GM21737 (cell line): ENCODE measurements around the gene RTL1.

Experiments
- ATAC-seq: cut with Tn5 transposase; IDR thresholded peaks from one replicate; pipeline ENCODE4 v1.9.1; 2021; ENCODE audit warnings: mild to moderate bottlenecking, moderate library complexity; ENCODE audit not compliant: unreplicated experiment

RTL1 gene

DNA sequence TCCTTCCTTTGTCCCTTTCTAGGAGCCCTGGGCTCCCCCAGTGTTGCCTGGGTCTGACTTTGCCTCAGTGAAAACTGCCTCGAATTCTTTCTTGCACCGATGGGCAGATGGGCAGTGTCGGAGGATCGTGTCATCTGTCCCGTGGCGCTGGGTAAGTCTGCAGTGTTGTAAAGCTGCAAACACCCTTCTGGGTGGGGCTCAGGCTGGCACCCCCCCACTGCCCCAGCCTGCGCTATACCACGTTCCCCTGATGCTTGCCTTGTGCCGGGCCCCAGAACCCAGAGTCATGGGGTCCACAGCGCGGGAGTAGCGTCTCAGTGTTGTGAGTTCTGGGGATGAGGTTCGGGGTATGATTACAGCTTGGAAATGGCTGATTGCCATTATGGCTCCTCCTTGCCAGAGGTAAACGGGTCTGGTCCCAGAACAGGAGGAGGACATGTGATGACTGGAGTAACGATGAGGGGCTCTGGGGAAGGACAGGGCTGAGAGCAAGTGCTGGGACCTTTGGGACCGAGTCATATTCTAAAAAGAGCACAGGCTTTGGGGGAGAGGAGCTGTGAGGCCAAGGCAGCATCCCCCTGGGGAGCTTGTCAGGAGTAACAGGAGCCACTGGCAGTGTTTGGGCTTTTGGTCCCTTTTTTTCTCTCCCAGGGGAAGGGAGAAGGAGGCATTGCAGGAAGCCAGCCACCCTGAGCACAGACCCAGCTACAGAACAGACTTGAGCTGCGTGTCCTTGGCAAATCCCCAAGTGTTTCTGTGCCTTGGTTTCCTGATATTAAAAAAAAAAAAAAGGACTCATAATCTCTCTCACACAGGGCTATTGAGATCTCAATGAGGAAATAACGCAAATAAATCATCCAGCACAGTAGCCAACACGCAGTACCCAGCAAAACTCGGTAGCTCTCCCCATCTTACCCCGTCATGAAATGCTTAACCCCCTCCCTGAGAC lies 4.3 kb downstream of the RTL1 start:
- no peak for ATAC-seq

DNA sequence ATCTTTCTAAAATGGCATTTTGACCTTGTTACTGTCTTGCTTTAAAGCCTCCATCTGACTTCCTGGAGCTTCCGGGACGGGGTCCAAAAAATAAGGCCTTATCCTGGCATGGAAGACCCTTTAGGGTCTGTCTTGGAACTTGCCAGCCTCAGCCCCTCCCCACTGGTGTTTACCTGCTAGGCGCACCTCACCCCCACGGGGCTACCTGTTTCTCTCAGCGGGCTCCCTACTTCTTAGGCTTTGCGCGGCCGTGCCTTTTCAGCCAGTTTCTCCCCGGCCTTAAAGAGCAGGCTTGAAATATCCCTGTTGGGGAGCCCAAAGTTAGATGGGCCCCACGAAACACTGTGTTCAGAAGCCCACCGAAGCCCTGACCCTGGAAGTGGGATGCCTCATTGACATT lies 5.1 kb downstream of the RTL1 start:
- ATAC-seq, result no peak

DNA sequence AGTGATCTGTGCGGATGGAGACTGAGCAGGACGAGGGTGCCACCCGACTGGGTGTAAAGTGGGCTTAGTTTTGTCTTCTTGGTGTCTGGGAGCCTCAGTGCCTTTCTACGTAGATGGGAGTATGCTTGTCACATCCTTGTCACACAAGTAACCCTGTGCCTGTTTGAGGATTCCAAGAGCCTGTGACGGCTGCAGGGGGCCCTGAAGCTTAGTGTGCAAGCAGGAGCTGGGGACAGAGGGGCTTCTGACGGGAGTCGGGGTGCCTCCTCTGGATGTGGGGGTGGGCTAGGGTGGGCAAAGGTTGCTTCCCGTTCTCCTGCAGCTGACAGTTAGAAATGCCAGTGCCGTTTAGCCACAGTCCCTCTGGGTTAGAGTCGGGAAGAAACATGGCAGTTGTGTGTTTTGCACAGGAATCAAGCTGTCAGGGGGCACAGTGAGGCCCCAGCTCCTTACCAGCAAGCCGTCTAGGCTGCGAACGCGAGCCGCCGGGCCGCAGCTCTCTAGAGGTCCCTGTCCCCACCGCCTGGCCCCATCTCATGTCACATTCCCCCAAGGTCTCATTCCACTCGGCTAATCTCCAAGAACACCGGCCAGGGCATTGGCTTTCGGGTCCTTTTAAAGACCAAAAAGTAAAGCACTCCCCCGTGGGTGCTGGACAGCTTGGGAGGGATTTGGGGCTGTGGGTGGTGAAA lies 7.0 kb downstream of the RTL1 start:
- ATAC-seq, result no peak

DNA sequence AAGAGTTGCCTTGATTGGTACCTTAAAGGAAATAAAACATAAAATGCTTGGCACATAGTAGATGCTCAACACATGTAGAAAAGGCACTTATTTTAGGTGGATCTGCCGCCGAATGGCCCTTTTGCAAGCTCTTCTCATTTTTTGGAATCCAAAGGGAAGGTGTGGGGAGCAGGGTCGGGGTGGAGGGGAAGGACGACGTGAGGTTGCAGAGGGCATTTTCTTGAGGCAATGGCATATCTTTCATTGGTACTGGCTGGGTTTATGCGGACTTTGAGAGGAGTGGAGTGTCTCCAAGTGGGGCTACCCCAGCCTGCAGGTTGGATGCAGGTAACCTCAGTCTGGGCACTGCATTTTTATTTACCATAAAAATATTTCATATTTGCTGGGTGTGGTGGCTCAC lies 8.1 kb downstream of the RTL1 start:
- ATAC-seq, result no peak

DNA sequence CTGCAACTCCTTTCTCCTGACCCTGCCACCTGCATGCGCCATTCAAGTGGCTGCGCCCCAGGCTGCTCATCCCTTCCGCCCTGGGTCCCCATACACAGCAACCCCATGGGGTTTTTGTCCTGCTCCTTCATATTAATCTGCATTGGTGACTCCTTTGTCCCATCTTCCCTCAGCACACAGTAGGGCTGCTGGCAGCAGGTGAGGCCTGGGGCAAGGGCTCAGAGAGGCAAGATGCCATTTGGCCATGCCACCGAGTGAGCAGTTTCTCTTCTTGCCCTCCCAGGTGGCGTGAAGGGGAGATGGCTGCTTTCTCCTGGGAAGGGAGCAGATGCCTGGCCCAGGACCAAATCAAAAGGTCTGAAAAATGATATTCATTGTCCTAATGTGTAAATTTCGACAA lies 9.1 kb downstream of the RTL1 start:
- ATAC-seq, result no peak

DNA sequence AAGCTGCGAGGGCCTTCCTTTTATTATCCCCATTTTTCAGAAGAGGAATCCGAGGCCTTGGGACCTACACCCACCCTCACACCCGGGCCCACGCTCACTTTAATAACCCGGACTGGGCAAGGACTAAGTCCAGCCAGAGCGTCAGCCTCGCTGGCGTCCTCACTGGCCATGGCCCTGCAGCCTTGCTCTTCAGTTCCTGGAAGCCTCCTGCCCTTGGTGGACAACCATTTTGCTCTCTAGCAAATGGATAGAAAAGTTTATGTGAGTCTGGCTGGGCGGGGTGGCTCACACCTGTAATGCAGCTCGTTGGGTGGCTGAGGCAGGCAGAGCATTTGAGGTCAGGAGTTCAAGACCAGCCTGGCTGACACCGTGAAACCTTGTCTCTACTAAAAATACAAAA lies 9.8 kb downstream of the RTL1 start:
- no peak for ATAC-seq

DNA sequence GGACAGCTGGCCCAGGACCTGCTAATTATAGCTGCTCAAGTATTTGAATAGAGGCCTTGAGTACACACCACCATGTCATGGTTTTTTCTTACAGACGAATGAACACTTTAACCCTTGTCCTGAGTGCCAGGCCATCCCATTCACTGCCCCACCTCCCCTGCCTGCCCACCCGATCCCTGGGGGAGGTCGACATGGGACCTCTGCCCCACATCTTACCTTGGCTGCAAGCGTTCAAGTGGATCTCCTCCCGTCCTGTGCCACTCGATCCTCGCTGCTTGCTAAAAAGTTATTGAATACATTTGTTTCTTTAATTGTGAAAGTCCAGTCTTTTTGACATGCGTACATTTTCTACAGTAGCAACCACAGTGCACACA lies 10.3 kb downstream of the RTL1 start:
- no peak for ATAC-seq

DNA sequence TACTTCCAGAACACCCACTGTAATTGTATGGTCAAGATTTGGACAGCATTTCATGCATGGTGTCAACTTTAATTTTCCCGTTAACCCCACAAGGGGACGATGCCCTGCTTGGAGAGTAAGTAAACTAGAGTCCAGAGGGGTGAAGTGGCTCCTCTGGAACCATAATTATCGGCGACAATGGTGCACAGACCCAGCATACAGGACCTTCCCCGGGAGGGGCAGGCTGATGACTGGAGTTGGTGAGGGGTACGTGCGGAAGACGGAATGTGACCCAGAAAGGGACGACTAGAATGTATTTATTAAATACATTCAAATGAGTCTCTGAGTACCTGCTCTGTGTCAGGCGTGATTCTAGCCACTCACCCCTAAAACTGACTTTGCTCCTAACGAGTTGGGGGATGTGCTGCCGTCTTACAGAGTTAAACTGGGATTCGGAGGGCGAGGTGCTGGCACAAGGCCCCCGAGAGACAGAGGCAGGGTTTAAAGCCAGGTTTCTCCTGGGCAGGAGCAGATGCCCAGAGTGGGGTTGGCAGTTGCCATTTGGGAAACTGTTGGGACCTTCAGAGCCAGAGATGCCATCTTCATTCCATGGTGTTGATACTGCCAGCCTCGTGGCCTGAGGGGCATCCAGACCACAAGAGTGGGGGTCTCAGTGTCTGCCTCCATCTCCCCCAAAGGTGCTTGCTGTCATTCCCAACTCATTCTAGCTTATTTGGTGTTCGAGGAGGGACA lies 10.9 kb downstream of the RTL1 start:
- ATAC-seq, result no peak

DNA sequence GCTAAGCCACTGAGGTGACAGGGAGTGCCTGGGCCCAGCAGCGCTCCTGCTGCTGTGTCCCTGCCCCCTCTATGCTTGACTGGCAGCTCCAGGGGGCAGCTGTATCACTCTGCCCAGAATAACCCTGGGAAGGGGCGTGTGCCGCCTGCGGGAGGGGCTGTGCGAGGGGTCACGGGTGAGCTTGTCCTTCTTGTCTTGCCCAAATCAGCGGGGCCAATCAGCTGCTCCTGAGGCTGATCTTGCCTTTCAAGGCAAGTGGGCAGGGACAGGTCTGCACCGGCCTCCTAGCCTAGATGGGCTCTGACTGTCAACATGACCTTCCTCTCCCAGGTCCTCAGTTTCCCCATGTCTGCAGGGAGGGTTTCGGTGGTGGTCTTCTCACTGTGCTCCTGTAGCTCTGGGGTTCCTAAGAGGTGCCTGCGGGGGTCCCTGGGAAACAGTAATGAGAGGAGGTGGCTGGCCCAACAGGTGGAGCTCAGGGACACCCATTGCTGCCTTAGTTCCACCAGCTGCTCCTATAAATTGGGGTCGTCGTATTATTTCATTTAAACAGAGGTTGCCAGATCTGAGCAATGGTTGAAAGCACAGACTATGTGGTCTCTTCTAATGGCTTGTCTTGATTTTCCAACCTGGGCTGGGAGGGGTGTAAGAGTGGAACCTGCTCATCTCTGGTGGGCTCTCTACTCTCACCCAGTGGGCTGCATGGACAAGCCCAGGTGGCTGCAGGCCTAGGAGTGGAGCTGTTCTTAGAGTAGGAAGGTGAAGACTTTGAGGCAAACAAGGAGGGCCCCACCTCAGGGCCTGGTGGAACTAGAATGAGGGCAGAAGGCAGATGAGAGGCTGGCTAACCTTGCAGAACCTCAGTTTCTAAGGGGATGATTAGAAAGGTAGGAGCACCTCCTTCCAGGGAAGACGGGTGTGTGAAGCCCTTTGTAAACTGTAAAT lies 11.7 kb downstream of the RTL1 start:
- ATAC-seq, result no peak

DNA sequence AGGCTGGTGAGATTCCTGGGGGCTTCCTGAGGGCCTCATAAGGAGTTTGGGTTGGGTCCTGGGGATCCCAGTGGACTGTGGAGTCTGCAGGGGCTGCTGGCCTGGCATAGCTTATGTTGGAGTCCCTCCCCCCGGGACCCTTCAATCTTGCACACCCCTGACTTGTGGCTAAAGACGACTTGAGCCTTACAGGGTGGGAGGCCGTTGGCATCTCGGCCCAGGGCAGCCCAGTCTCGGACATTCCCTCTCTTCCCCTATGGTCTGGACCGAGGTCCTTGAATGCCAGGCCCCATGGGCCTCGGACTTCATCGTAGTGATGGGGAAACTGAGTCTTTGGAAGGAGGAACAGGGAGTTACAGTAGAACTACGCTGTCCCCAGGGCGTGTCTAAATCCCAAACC lies 12.5 kb downstream of the RTL1 start:
- no peak for ATAC-seq

DNA sequence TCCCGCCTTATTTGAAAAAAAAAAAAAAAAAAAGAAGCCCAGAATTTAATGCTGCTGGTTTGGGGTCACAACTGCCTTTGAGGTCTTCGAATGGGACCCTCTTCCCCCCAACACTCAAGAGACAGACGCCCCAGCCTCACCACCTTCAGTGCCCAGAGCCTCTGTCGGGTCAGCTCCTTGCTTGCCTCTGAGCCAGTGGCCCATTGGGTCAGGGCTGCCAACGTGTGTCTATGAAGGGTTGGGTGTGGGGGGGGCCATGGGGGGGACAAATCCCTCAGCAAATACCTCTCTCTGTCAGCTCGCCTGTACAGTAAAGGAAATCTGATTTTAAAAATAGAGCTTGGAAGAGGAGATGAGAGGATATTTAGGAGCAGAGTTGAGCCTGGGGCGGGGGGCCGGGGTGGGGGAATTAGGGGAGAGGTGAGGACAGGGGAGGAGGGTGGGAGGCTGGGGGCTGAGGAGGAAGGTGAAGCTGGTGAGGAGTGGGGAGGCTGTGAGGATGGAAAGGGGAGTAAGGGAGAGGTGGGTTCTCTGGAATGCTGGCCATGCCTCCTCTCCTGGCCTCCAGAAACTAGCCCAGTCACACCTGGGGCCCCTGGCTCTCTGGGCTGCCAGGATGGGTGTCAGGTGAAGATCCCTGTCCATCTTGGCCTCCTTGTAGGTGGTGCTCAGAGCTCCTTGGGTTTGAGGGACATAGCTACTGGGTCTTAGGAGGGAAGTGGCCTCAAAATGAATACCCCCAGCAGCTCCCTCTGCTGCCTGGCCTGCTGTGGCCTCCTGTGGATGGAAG lies 13.3 kb downstream of the RTL1 start:
- no peak for ATAC-seq

DNA sequence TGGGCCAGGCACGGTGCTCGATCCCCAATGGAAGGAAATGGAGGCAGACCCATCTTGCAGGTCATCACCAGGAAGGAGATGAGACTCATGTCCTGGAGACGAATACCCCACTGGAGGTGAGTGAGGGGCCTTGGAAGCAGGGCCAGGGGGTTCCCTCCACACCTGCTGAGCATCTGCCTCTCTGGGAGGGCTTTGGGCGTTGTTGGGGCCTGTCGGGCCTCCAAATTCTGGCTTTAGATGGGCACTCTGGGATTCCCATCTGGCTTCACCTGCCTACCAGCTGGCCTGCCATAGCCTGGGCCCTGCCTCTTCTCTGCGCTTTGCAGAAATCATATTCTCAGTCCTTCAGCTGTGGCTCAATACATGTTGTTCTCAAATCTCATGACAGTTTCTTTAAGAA lies 13.9 kb downstream of the RTL1 start:
- no peak for ATAC-seq

DNA sequence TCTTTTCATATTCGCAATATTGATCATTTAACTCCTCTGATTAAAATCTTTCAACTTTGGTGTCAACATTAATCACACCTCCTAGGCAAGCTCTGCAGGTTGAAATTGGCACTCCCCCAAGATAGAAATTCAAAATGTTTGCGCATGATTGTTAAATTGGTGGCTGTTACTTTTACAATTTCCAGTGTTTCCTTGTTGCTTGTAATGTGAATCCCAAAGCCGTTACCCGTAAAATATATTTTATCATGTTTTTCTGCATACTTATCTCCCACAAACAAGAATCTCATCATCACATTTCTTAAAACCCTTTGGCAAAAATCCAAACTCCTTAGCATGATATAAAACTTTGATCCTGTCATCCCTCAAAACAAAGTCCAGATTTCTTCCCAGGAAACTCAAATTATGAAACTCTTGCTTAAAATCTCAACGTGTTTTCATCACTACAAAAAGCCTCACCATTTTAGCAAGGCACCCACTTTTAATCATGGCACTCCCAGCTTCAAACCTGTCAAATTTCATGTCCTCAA lies 14.7 kb downstream of the RTL1 start:
- no peak for ATAC-seq

DNA sequence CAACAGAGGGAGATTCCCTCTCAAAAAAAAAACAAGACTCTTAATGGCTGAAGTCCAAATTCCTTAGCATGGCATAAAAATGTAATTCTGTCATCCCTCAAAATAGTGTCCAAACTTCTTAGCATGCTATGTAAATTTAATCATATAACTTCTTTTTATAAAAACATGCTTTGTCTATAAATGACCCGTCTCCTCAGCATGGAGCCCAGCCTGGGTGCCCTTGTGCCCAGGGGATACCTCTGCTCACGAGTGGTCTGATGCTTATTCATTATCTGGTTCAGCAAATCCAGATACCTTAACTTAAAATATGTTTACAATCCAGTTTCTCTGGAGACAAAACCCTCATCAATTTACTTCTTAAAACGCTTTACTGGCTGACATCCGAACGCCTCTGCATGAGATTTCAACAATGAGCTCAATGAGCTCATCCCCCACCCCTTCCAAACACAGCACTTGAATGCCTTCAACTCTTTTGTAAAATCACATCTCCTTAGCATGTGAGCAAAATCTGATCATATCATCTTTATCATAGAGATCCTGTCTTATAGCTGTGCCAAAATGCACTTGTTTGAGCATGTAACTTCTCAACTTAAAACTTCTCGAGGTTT lies 15.7 kb downstream of the RTL1 start:
- ATAC-seq, result no peak

DNA sequence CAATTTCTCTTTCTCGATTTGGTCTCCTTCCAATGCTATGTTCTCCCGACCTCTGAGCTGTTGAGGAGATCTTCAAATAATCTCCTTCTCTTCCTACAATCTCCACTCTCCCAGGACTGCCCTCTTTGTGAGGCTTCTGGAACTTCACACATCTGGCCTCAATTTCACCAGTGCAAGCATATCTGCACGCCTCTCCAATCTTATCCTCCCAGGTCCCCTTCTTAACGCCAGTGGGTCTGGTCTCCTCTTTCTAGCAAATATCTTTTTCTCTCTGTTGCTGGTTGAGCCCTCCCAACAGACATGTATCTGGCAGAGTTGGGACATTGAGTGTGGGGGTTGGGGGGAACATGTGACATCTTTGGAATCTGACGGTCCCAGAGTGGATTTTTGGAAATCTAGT lies 17.9 kb downstream of the RTL1 start:
- no peak for ATAC-seq

DNA sequence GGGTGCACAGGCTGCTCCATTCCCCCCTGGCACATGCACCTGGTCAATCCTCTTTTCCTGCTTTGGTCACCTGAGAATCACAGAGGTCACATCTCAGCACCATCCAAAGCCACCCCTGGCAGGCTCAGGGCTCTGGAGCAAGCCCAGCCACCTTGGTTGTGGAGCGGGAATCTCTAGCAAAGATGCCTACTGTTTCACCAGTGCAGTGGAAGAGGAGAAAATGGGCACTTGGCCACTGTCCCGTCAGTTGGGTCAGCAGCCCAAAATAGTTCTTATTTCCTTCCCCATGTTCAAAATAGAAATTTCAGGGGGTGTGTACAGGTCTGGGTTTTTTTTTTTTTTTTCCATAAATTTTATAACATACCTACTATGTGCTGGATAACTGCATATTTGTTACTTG lies 18.3 kb downstream of the RTL1 start:
- ATAC-seq, result no peak

DNA sequence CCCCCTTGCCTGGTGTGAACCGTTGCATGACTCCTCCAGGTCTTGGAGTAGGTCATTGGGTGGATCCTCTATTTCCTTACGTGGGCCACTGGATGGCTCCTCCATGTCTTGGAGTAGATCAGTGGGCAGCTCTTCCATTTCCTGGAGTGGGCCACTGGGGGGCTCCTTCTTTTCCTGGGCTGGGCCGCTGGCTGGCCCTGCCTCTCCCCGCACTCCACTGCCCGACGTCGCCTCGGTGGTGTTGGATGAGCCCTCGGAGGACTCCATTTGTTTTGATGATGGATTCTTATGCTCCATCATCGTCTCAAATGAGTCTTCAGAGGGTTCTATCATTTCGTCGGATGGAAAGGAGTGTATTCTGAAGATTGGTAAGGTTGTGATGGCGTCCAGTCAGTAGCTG lies 19.1 kb downstream of the RTL1 start:
- no peak for ATAC-seq

DNA sequence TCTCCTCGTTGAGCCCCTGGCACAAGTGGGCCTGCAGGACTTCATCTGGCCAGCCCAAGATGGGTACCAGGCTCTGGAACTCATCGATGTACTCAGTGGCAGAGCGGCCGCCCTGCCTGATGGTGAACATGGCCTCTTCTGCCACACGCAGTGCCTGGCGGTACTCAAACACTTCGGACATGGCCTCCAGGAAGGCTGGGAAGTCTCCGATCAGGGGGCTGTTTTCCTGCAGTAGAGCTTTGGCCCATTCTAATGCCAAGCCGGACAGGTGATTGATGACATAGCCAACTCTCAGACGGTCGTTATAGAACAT lies 19.8 kb downstream of the RTL1 start:
- no peak for ATAC-seq

DNA sequence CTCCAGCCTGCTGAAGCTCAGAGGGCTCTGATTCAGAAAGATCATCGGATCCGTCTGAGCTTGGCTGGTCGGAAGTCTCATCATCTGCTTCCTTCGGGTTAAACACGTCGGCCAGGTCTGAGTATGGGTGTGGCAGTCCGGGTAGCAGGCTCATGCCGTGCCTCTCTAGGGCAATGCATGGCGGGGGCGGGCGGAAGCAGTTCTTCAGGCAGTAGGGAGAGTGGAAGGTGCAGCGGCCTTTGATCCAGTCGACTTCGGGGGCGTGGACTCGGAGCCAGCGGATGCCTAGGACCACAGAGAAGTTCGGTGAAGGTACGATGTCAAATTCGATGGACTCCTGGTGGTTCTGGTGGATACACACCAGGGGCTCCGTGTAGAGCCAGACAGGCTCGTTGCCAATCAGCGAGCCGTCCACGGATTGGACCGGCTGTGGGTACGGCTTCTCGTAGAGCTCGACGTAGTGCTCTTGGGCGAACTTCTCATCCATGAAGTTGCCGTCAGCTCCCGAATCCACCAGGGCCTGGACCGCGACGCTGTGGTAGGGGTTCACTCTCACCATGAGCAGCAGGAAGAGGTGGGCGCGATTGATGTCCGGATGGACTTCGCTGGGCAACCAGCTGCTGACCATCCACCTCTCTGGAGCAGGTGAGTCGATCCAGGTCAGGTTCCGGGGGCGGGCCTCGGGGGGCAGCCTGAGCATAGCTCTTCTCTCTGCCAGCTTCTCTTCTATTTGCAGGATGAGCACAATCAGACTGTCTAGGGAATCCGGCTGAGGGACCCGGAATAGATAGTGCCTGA lies 20.3 kb downstream of the RTL1 start:
- ATAC-seq, result no peak
